ENCODE results near the gene SMIM10. TPM values are rescaled to one million over a fixed set of nuclear protein-coding genes. Genes with fewer than 3 reads are reported as not detected.
"Not testable (repeated sequence)": the region's sequence is repeated elsewhere in the genome, so short reads cannot be mapped to it uniquely, and the experiment has no call there.

Gene SMIM10
- polyA plus RNA-seq, 4 donors: 11.3 to 12.3 (median 11.8) TPM

- no peak for DNase-seq (ENCODE audit: low read depth in 4 of 4, low spot score in 3 of 4)
Observed at GRCh38 chrX:135009838-135010237, 19.0 kb downstream of the SMIM10 start.

- DNase-seq (ENCODE audit: low read depth in 4 of 4, low spot score in 3 of 4): no peak
Observed at GRCh38 chrX:135010921-135011320, 20.1 kb downstream of the SMIM10 start.

GRCh38 chrX:135015523-135016245, 24.9 kb downstream of the SMIM10 start:
- DNase-seq (ENCODE audit: low read depth in 4 of 4, low spot score in 3 of 4): no peak

- not testable (repeated sequence) for DNase-seq (ENCODE audit: low read depth in 4 of 4, low spot score in 3 of 4)
Observed at GRCh38 chrX:135019890-135020289, 29.1 kb downstream of the SMIM10 start.

GRCh38 chrX:135023791-135024190, 33.0 kb downstream of the SMIM10 start:
- not testable (repeated sequence) for DNase-seq (ENCODE audit: low read depth in 4 of 4, low spot score in 3 of 4)

- DNase-seq (ENCODE audit: low read depth in 4 of 4, low spot score in 3 of 4): no peak
Observed at GRCh38 chrX:135024526-135024925, 33.7 kb downstream of the SMIM10 start.

- DNase-seq (ENCODE audit: low read depth in 4 of 4, low spot score in 3 of 4): not testable (repeated sequence)
Observed at GRCh38 chrX:135030207-135030963, 39.6 kb downstream of the SMIM10 start.

- not testable (repeated sequence) for DNase-seq (ENCODE audit: low read depth in 4 of 4, low spot score in 3 of 4)
Observed at GRCh38 chrX:135041149-135042123, 50.6 kb downstream of the SMIM10 start.

Other genes starting within 250 kb of the SMIM10 start
- 10 to 100 TPM; 36.9 to 46.9 (median 41.4) TPM for gene PABIR2, start 193.8 kb upstream of the SMIM10 start, polyA plus RNA-seq (ENCODE audit: insufficient read length in 4 of 4)
- gene MOSPD1, start 75.7 kb upstream of the SMIM10 start, polyA plus RNA-seq (ENCODE audit: insufficient read length in 4 of 4): 10 to 100 TPM; 20.3 to 26.7 (median 24.7) TPM
- gene RTL8B, start 31.6 kb downstream of the SMIM10 start, polyA plus RNA-seq (ENCODE audit: insufficient read length in 4 of 4): 10 to 100 TPM; 25.1 to 28.9 (median 27.0) TPM
- 100 to 1,000 TPM; 172 to 199 (median 187) TPM for gene RTL8C, start 41.4 kb downstream of the SMIM10 start, polyA plus RNA-seq (ENCODE audit: insufficient read length in 4 of 4)
- 10 to 100 TPM; 86.8 to 95.0 (median 90.7) TPM for gene RTL8A, start 61.1 kb downstream of the SMIM10 start, polyA plus RNA-seq (ENCODE audit: insufficient read length in 4 of 4)
- 1 to 10 TPM; 7.4 to 8.8 (median 7.6) TPM for gene SMIM10L2B, start 107.7 kb downstream of the SMIM10 start, polyA plus RNA-seq (ENCODE audit: insufficient read length in 4 of 4)
- under 1 TPM in 1 of 4 donors, not detected in 3; 0.30 TPM for gene ETDB, start 129.5 kb downstream of the SMIM10 start, polyA plus RNA-seq (ENCODE audit: insufficient read length in 4 of 4)
- under 1 TPM; 0.09 to 0.59 (median 0.35) TPM for gene CT55, start 180.4 kb downstream of the SMIM10 start, polyA plus RNA-seq (ENCODE audit: insufficient read length in 4 of 4)

All from right renal pelvis (tissue), 4 donors.